Ishikawa (cell line): ENCODE data around the gene EEFSEC.

Source experiments
- CEBPB ChIP-seq: IDR thresholded peaks from 2 replicates; pipeline ENCODE4 v1.6.1; 2012
- CREB1 ChIP-seq: IDR thresholded peaks from 2 replicates; pipeline ENCODE4 v1.6.1; 2012; ENCODE audit warnings: low read depth
- EP300 ChIP-seq: IDR thresholded peaks from 2 replicates; pipeline ENCODE4 v1.6.1; 2012; ENCODE audit warnings: borderline replicate concordance
- FOXM1 ChIP-seq: IDR thresholded peaks from 2 replicates; pipeline ENCODE4 v1.6.1; 2012; ENCODE audit warnings: low read depth, borderline replicate concordance
- RAD21 ChIP-seq: IDR thresholded peaks from 2 replicates; pipeline ENCODE4 v1.6.1; 2012; ENCODE audit warnings: low read depth
- TAF1 ChIP-seq: IDR thresholded peaks from 2 replicates; pipeline ENCODE4 v1.6.1; 2012; ENCODE audit warnings: low read depth, mild to moderate bottlenecking
- TCF12 ChIP-seq: IDR thresholded peaks from 2 replicates; pipeline ENCODE4 v1.6.1; 2012; ENCODE audit warnings: low read depth
- TEAD4 ChIP-seq: IDR thresholded peaks from 2 replicates; pipeline ENCODE4 v1.6.1; 2012
- USF1 ChIP-seq: IDR thresholded peaks from 2 replicates; pipeline ENCODE4 v1.6.1; 2012
- YY1 ChIP-seq: IDR thresholded peaks from 2 replicates; pipeline ENCODE4 v1.6.1; 2012; ENCODE audit warnings: low read depth
- ZBTB7A ChIP-seq: IDR thresholded peaks from 2 replicates; pipeline ENCODE4 v1.6.1; 2012; ENCODE audit warnings: low read depth
- TF ChIP-seq, protein P1 (sequence below): IDR thresholded peaks from 2 replicates; pipeline ENCODE4 v1.6.1; 2012
- TF ChIP-seq, protein P2 (sequence below): IDR thresholded peaks from 2 replicates; pipeline ENCODE4 v1.6.1; 2012; ENCODE audit warnings: low read depth, mild to moderate bottlenecking

GRCh38 chr3:128240232-128240631 lies 87.0 kb downstream of the EEFSEC start:
- TF ChIP-seq YY1 (no peak), USF1 (no peak), CEBPB (no peak), EP300 (no peak), FOXM1 (no peak), TEAD4 (no peak), RAD21 (no peak), TAF1 (no peak), TCF12 (no peak), CREB1 (no peak), ZBTB7A (no peak)
- TF ChIP-seq, protein P1, sequence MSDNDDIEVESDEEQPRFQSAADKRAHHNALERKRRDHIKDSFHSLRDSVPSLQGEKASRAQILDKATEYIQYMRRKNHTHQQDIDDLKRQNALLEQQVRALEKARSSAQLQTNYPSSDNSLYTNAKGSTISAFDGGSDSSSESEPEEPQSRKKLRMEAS, result no peak
- TF ChIP-seq, protein P2, sequence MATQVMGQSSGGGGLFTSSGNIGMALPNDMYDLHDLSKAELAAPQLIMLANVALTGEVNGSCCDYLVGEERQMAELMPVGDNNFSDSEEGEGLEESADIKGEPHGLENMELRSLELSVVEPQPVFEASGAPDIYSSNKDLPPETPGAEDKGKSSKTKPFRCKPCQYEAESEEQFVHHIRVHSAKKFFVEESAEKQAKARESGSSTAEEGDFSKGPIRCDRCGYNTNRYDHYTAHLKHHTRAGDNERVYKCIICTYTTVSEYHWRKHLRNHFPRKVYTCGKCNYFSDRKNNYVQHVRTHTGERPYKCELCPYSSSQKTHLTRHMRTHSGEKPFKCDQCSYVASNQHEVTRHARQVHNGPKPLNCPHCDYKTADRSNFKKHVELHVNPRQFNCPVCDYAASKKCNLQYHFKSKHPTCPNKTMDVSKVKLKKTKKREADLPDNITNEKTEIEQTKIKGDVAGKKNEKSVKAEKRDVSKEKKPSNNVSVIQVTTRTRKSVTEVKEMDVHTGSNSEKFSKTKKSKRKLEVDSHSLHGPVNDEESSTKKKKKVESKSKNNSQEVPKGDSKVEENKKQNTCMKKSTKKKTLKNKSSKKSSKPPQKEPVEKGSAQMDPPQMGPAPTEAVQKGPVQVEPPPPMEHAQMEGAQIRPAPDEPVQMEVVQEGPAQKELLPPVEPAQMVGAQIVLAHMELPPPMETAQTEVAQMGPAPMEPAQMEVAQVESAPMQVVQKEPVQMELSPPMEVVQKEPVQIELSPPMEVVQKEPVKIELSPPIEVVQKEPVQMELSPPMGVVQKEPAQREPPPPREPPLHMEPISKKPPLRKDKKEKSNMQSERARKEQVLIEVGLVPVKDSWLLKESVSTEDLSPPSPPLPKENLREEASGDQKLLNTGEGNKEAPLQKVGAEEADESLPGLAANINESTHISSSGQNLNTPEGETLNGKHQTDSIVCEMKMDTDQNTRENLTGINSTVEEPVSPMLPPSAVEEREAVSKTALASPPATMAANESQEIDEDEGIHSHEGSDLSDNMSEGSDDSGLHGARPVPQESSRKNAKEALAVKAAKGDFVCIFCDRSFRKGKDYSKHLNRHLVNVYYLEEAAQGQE, result no peak
